Measurements from ENCODE around the gene MEIS2. TPM values are rescaled to one million over a fixed set of nuclear protein-coding genes. Genes with fewer than 3 reads are reported as not detected.
A peak's percentile ranks its signal among the peaks of the same experiment; 100 is the strongest.

MEIS2 gene
- total and polyA plus RNA-seq, 2 of the 13 experiments (the other 11 are each of a cell fraction or from before 2014, with no cell fraction given), result 10.7 to 12.4 TPM

- TF ChIP-seq, protein P1, sequence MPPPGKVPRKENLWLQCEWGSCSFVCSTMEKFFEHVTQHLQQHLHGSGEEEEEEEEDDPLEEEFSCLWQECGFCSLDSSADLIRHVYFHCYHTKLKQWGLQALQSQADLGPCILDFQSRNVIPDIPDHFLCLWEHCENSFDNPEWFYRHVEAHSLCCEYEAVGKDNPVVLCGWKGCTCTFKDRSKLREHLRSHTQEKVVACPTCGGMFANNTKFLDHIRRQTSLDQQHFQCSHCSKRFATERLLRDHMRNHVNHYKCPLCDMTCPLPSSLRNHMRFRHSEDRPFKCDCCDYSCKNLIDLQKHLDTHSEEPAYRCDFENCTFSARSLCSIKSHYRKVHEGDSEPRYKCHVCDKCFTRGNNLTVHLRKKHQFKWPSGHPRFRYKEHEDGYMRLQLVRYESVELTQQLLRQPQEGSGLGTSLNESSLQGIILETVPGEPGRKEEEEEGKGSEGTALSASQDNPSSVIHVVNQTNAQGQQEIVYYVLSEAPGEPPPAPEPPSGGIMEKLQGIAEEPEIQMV (CRISPR knock-in tag; IDR thresholded peaks at IDR 0.05; ENCODE audit: low read depth), result no peak
- TF ChIP-seq PCBP1 (IDR thresholded peaks at IDR 0.05; ENCODE audit: borderline replicate concordance, low read depth, low read length) (no peak), ZSCAN12 (CRISPR knock-in tag; IDR thresholded peaks at IDR 0.05) (no peak), HMG20B (CRISPR knock-in tag; conservative IDR thresholded peaks at IDR 0.05) (no peak), HOXA9 (CRISPR knock-in tag; IDR thresholded peaks at IDR 0.05; ENCODE audit: borderline replicate concordance) (no peak), ZNF784 (CRISPR knock-in tag; IDR thresholded peaks at IDR 0.05; ENCODE audit: borderline replicate concordance) (no peak), MTF1 (CRISPR knock-in tag; IDR thresholded peaks at IDR 0.05) (no peak), ZNF549 (CRISPR knock-in tag; IDR thresholded peaks at IDR 0.05) (no peak), HNF4G (IDR thresholded peaks at IDR 0.05; ENCODE audit: borderline replicate concordance, low read depth, low read length) (no peak), HNF4G (CRISPR knock-in tag; IDR thresholded peaks at IDR 0.05; ENCODE audit: borderline replicate concordance, low read depth) (no peak), ZBTB3 (CRISPR knock-in tag; IDR thresholded peaks at IDR 0.05; ENCODE audit: borderline replicate concordance, low read depth) (no peak), POLR2AphosphoS5 (IDR thresholded peaks at IDR 0.05; ENCODE audit: low read depth, low read length) (no peak), KLF13 (CRISPR knock-in tag; IDR thresholded peaks at IDR 0.05) (no peak), MLX (CRISPR knock-in tag; IDR thresholded peaks at IDR 0.05) (no peak), ZNF274 (CRISPR knock-in tag; IDR thresholded peaks at IDR 0.05) (no peak), KMT2B (CRISPR knock-in tag; IDR thresholded peaks at IDR 0.05) (peak; percentile 21; the same call in 1 of the 2 replicates), REPIN1 (CRISPR knock-in tag; IDR thresholded peaks at IDR 0.05; ENCODE audit: borderline replicate concordance, low read depth) (no peak), JUND (CRISPR knock-in tag; IDR thresholded peaks at IDR 0.05) (no peak), ZNF317 (CRISPR knock-in tag; IDR thresholded peaks at IDR 0.05) (0 out of 2 replicates have a peak, but pooled peaks have one; percentile 26), KDM5B (CRISPR knock-in tag; IDR thresholded peaks at IDR 0.05; ENCODE audit: borderline replicate concordance) (peak; percentile 58; the same call in 1 of the 2 replicates), HOXA5 (CRISPR knock-in tag; IDR thresholded peaks at IDR 0.05) (no peak), TCF12 (IDR thresholded peaks at IDR 0.05) (no peak), TCF12 (CRISPR knock-in tag; IDR thresholded peaks at IDR 0.05) (no peak; the same call in 1 of the 2 replicates), IRF2 (CRISPR knock-in tag; IDR thresholded peaks at IDR 0.05) (no peak), SMC3 (IDR thresholded peaks at IDR 0.05; ENCODE audit: low read length) (no peak)
- TF ChIP-seq, protein P2, sequence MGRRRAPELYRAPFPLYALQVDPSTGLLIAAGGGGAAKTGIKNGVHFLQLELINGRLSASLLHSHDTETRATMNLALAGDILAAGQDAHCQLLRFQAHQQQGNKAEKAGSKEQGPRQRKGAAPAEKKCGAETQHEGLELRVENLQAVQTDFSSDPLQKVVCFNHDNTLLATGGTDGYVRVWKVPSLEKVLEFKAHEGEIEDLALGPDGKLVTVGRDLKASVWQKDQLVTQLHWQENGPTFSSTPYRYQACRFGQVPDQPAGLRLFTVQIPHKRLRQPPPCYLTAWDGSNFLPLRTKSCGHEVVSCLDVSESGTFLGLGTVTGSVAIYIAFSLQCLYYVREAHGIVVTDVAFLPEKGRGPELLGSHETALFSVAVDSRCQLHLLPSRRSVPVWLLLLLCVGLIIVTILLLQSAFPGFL (CRISPR knock-in tag; IDR thresholded peaks at IDR 0.05), result no peak
These were observed 1.7 kb downstream of the MEIS2 start (continued) for GRCh38 chr15:37098468-37099318.

Measured in HepG2 (cell line).